Midbrain (tissue), 1 donor: Measurements from ENCODE around the gene TM7SF2.
A peak's percentile ranks its signal among the peaks of the same experiment; 100 is the strongest.

Experiments used
- DNase-seq: peaks from one replicate; lab custom pipeline; 2025; lab: John Stamatoyannopoulos, UW

Gene TM7SF2

GRCh38 chr11:65111744-65112545, at the start of gene TM7SF2:
Gene TM7SF2 (plus strand): TSS chr11:65111872. CDS start chr11:65112016, 144 bp downstream.
- peak; percentile 98 for DNase-seq

- DNase-seq, result no peak
Observed at GRCh38 chr11:65063532-65063931, 48.1 kb upstream of the TM7SF2 start.

- DNase-seq, result no peak
Observed at GRCh38 chr11:65064847-65065240, 46.8 kb upstream of the TM7SF2 start.

DNA sequence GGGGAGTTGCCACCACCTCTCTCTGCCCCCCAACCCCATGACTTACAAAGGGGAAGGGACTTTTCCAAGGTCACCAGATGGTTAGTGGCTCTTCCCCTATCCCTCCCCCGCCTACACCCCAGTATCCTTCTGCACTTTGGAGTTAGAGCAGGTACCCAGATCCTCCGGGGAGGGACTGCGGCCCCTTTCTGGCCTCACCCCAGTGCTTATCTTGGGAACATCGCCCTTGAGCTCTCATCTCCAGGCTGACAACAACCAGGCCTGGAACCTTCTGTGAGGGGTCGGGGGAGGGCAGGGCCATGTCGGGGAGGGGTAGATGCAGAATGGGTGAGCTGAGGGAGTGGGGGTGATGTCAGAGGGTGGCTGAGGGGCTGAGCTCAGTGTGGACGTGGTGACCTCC, 45.8 kb upstream of the TM7SF2 start:
- no peak for DNase-seq

DNA sequence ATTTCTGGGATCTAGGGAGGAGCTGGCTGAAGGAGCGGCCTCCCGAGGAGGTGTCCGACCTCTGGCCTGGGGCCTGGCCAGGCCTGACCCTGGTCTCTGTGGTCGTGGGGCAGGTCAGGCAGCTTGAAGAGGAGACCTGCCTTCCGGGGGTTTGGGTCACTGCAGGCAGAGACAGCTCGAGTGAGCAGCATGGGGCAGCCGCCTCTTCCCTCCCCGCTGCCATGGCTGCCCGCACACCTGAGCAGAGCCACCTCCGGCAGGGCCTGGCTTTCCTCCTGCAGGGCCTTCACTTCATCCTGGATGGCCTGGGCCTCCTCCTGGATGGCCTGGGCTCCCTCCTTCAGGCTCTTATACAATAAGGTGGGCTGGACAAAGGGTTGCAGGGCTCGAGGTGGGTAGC, 45.4 kb upstream of the TM7SF2 start:
- DNase-seq, result no peak

- DNase-seq, result no peak
Observed at GRCh38 chr11:65066805-65067291, 44.8 kb upstream of the TM7SF2 start.

DNA sequence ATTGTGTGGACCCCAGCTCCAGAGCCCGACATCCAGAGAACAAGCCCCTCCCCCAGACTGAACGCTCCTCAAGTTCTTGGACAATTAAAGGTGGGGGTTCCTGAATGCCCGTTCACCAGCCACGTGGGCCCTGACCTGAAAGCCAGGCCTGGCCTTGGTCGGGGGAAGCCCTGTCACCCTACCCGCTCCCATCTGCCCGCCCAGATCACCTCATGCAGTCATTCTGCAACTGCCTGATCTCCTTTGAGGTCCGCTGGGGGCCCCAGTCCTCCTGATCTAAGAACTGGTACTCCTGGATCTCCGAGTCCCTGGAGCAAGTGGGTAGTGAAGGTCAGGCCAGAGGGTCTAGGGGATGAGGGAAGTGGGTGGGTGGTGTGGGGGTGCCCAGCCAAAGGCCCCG, 44.2 kb upstream of the TM7SF2 start:
- no peak for DNase-seq

DNA sequence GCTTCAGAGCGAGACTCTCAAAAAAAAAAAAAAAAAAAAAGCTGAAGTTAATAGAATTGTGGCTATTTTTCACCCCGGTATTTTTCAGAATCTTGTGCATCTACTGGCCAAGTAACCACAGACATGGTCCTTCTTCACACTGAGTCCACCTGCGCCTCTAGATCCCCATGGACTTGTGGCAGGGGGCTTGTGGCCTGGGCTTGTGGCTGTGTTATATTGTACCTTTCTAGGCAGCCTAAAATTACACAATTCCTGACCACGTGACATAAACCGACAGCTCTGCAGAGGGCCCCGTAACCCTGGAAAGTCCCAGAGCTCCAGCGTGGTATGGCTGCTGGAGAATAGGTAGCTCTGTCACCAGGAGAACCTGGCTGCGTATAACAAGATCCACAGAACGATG, 42.5 kb upstream of the TM7SF2 start:
- DNase-seq, result no peak

- DNase-seq, result no peak
Observed at GRCh38 chr11:65071907-65072630, 39.6 kb upstream of the TM7SF2 start.

DNA sequence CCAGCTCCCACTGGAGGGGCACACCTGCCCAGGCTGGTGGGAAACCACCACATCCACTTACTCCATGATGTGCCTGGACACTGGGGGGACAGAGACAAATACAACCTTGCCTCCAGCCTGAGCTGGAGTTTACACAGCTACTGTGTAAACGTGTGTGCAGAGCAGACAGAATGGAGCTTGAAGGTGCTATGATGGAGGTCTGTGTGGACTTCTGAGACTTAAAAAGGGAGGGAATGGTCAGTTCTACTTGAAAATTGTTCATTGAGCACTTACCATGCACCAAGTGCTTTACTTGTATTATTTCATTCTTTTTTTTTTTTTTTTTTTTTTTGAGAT, 39.1 kb upstream of the TM7SF2 start:
- DNase-seq, result no peak

DNA sequence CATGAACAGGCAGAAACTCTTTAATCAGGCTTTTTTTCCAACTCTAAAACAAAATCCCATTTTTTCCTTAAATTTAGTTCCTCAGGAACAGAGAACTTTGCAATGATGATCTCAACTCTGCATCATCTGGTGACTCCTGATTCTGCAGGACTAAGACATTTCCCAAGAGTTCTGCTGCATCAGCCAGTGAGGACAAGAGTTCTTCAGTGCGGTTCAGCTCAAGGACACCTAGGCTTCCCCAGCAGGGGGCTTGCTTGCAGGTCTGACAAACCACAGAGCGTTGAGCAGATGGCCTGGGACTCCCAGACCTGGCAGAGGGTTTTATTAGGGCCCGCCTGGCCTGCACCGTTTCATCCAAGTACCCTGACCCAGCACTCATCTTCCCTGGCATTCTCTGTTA, 34.2 kb upstream of the TM7SF2 start:
- DNase-seq, result no peak

GRCh38 chr11:65078151-65078550, 33.5 kb upstream of the TM7SF2 start:
- DNase-seq, result no peak

DNA sequence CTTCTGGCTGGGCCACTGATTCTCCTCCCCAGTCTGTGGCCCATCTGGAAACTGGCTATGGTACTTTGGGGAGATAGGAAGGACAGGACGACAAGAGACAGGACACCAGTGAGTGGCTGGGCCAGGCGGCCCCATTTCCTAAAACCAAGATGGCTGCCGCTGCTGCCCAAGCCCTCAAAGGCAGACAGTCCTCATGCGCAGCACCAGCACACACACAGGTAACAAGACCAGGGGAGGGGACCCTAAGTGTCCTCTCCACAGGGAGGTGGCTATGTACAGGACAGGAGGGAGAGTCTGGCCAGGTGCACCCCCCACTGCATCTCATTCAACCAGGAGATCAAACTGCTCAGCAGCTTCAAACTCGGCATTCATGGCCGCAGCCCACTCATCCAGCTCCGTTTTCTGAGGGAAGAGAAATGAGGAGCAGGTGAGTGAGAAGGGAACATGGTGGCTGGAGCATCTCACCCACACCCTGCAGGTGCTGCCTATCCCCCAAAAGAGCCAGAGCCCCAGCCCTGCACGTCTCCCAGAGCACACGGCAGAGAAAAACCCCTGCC, 32.8 kb upstream of the TM7SF2 start:
- DNase-seq, result no peak

- DNase-seq, result no peak
Observed at GRCh38 chr11:65083134-65083833, 28.4 kb upstream of the TM7SF2 start.

DNA sequence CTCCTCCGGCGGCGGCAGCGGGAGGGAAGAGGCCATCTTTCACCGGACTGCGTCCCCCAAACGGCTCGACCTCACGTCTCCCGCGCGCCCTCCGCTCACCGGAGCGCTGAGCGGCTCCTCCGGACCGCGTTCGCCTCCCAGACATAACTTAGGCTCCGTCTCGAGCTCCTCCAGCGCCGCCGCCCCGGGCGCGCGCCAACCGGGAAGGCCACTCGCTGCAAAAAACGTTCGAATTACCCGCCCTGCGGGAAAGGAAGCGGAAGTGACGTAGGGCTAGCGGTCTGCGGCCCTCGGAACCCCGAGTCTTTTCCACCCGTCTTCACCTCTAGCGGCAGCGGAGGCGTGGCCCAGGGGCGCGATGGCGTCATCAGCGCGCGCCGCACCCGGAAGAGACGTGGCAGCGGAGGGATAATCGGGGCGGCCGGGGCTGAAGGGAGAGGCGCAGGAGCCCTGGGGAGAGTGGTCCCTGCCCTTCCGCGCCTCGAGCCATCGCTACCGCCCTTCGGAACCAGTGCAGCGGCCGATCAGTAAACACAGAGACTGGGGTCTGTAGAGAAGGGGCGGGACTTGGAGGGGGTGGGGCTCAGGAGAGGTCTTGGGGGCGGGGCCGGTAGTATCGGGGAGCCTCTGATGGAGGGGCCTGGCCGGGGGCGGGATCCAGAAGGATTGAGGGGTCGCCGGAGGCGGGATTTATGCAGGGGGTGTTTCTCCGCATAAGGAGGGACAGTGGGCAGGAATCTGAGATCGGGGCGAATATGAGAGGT, 27.7 kb upstream of the TM7SF2 start, which contains the start of the genes CDCA5 and ZFPL1:
Gene CDCA5, minus strand, starts transcription at position 207 of the 764 bp plus-strand sequence. Its CDS starts 62 bp downstream, at position 145.
Gene ZFPL1, plus strand, starts transcription at position 389 of the 764 bp plus-strand sequence. CDS start 477 bp downstream, outside the sequence.
- DNase-seq, result peak; percentile 97

DNA sequence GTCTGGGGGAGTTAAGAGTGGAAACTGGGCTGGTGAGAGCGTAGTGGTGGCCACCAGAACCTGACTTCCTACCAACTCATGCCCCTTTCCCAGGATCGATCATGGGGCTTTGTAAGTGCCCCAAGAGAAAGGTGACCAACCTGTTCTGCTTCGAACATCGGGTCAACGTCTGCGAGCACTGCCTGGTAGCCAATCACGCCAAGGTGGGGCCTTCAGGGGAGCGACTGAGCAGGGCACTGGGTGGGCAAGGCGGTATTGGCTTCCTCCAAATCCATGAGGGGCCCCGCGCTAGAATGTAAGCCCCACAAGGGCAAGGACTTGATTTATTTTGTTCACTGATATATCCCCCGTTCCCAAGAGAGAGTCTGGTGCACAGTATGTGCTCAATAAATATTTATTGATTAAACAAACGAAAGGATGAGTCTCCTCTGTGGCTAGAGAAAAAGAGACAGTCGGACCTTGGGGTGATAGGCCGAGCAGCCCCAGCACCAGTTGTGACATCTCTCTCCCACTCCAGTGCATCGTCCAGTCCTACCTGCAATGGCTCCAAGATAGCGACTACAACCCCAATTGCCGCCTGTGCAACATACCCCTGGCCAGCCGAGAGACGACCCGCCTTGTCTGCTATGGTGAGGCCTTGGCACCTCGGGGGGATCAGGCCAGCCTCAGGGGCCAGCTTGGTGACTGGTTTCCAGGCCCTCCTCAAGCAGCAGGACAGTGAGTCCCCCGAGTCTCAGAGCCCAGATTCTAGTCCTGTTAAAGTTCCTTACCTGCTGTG, 26.9 kb upstream of the TM7SF2 start:
- DNase-seq, result no peak

GRCh38 chr11:65085446-65085845, 26.2 kb upstream of the TM7SF2 start:
- no peak for DNase-seq

DNA sequence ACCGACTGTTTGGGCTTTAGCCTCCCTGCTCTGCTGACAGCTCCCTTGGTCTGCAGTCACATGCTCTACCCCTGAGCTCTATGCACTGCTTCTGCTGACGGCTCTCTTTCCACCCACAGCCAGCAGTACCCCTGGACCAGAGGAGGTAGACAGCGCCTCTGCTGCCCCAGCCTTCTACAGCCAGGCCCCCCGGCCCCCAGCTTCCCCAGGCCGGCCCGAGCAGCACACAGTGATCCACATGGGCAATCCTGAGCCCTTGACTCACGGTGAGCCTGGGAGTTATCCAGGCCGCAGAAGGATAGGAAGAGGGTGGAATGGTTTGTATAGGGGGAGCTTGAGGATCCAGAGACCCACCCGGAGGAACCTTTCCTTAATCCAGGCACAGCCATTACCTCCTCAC, 24.9 kb upstream of the TM7SF2 start:
- no peak for DNase-seq

- DNase-seq, result no peak
Observed at GRCh38 chr11:65087216-65087615, 24.5 kb upstream of the TM7SF2 start.

- DNase-seq, result no peak
Observed at GRCh38 chr11:65087827-65088226, 23.8 kb upstream of the TM7SF2 start.

DNA sequence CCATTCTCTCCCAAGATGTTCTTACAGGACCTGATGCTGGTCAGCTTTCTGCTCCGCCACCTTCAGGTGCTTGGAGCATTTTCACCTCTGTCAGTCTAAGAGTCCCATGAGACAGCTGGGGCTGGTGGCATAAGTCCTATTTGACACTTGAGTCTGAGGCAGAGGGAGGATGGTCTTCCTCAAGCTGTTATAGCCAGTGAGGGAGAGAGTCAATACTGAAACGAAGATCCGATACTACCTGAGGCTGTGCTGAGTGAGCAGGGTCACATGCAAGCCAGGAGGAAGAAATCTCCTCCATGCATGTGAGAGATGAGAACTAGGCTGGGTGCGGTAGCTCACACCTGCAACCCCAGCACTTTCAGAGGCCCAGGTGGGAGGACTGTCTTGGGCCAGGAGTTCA, 22.1 kb upstream of the TM7SF2 start:
- DNase-seq, result no peak
